PC-9 (cell line): ENCODE data around the gene IRF7. TPM values are rescaled to one million over a fixed set of nuclear protein-coding genes. Genes with fewer than 3 reads are reported as not detected.

ENCODE experiments used
- BruUV-seq: library from RNA; stranded (reverse); fragments of 400-500 nt; replicated peaks from 2 replicates; lab custom pipeline; 2021; lab: Mats Ljungman, UMichigan
- CTCF ChIA-PET: fragments of 300-600 bp; sonication (Branson Sonifier 250); formaldehyde crosslinking; loops from one replicate; lab custom pipeline; 2022; ENCODE audit warnings: antibody characterized with exemption; lab: Charles Lee
- POLR2A ChIA-PET: fragments of 300-600 bp; sonication (Branson Sonifier 250); formaldehyde crosslinking; loops from one replicate; lab custom pipeline; 2022; ENCODE audit warnings: antibody characterized with exemption; ENCODE audit not compliant: unreplicated experiment; lab: Charles Lee
- DNase-seq, 2 experiments: peaks; one replicate each; pipeline versions ENCODE4 v3.0.0 to v3.0.0-alpha.2; 2015 to 2022; ENCODE audit warnings: mixed read lengths in 1 of 2
- H2AFZ ChIP-seq: fragments of 200-600 bp; sonication (generic); 2 replicates; pipeline ENCODE4 v1.8.1; 2017; ENCODE audit warnings: antibody characterized with exemption
- H3F3A ChIP-seq: fragments of 200-600 bp; sonication (generic); 2 replicates; pipeline ENCODE4 v1.8.1; 2017; ENCODE audit warnings: antibody characterized with exemption, mild to moderate bottlenecking, low read depth; ENCODE audit not compliant: insufficient read depth
- H3K27ac ChIP-seq: fragments of 200-600 bp; sonication (generic); 2 replicates; pipeline ENCODE4 v1.6.1; 2016; ENCODE audit warnings: mixed run types
- H3K27me3 ChIP-seq: fragments of 200-600 bp; sonication (generic); 2 replicates; pipeline ENCODE4 v1.6.1; 2016; ENCODE audit warnings: low read depth, mixed run types; ENCODE audit not compliant: insufficient read depth
- H3K36me3 ChIP-seq: fragments of 200-600 bp; sonication (generic); 2 replicates; pipeline ENCODE4 v1.6.1; 2016; ENCODE audit warnings: low read depth, mixed run types
- H3K4me1 ChIP-seq: fragments of 200-600 bp; sonication (generic); replicated peaks from 2 replicates; pipeline ENCODE4 v1.6.1; 2016; ENCODE audit warnings: mixed run types; ENCODE audit not compliant: insufficient read depth
- H3K4me2 ChIP-seq: fragments of 200-600 bp; sonication (generic); 2 replicates; pipeline ENCODE4 v1.6.1; 2017; ENCODE audit warnings: mixed run types
- H3K4me3 ChIP-seq: fragments of 200-600 bp; sonication (generic); 2 replicates; pipeline ENCODE4 v1.6.1; 2016; ENCODE audit warnings: mixed run types
- H3K79me2 ChIP-seq: fragments of 200-600 bp; sonication (generic); 2 replicates; pipeline ENCODE4 v1.6.1; 2017; ENCODE audit warnings: low read depth, mixed run types
- H3K9me2 ChIP-seq: fragments of 200-600 bp; sonication (generic); 2 replicates; pipeline ENCODE4 v1.8.1; 2017; ENCODE audit warnings: mild to moderate bottlenecking; ENCODE audit not compliant: insufficient read depth
- H3K9me3 ChIP-seq: fragments of 200-600 bp; sonication (generic); 2 replicates; pipeline ENCODE4 v1.8.1; 2016; ENCODE audit warnings: low read depth; ENCODE audit not compliant: insufficient read depth
- H4K20me1 ChIP-seq: fragments of 200-600 bp; sonication (generic); 2 replicates; pipeline ENCODE4 v1.8.1; 2017; ENCODE audit not compliant: insufficient read depth
- EZH2 ChIP-seq: fragments of 200-600 bp; sonication (generic); IDR thresholded peaks from 2 replicates; pipeline ENCODE4 v1.8.0; 2017; ENCODE audit warnings: antibody characterized with exemption, low read depth
- intact Hi-C: fragments of 100-400 bp; cut with micrococcal nuclease; formaldehyde crosslinking; loops from one replicate; pipeline ENCODE4 v1.10.0; 2022; ENCODE audit not compliant: unreplicated experiment
- total RNA-seq: library from RNA; stranded (reverse); gene quantifications from 2 replicates; pipeline ENCODE4 v1.2.3, GENCODE V29; 2021
- TF ChIP-seq, protein P1 (sequence below): fragments of 200-600 bp; sonication (generic); conservative IDR thresholded peaks from 2 replicates; pipeline ENCODE4 v1.6.1; 2017; ENCODE audit warnings: mixed run types, antibody characterized with exemption, mild to moderate bottlenecking, moderate library complexity

IRF7 gene
- total RNA-seq, 1 experiment from 2014 or later = 10.7 TPM

DNA sequence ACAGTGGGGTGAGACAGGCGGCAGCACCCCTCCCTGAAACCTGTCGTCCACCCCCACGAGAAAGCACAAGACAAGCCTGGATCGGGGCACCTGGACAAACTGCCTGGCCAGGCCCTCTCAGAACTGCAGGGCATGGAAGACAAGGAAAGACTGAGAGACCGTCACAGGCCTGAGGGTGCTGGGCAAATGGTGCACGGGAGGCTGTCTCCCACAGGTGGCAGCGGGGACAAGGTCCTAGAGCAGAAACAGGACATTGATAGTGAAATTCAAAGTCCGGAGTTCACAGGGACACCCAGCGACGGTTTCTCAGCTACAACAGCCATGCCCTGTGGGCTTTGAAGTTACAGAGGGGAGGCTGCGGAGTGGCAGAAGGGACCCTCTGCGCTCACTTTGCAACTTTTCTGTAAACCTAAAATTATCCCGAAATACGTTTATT, 42.0 kb upstream of the IRF7 start:
- H2AFZ ChIP-seq = no peak overlapping the region
- no peak overlapping the region for H3K4me3 ChIP-seq
- H3K27me3 ChIP-seq = no peaks in the 10 kb centered on the region
- TF ChIP-seq EZH2 = no peak
- TF ChIP-seq, protein P1, sequence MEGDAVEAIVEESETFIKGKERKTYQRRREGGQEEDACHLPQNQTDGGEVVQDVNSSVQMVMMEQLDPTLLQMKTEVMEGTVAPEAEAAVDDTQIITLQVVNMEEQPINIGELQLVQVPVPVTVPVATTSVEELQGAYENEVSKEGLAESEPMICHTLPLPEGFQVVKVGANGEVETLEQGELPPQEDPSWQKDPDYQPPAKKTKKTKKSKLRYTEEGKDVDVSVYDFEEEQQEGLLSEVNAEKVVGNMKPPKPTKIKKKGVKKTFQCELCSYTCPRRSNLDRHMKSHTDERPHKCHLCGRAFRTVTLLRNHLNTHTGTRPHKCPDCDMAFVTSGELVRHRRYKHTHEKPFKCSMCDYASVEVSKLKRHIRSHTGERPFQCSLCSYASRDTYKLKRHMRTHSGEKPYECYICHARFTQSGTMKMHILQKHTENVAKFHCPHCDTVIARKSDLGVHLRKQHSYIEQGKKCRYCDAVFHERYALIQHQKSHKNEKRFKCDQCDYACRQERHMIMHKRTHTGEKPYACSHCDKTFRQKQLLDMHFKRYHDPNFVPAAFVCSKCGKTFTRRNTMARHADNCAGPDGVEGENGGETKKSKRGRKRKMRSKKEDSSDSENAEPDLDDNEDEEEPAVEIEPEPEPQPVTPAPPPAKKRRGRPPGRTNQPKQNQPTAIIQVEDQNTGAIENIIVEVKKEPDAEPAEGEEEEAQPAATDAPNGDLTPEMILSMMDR = no peak
- POLR2A ChIA-PET = no interaction called here
- H3K4me2 ChIP-seq = no peak overlapping the region
- no peak for DNase-seq
- no peaks in the 10 kb centered on the region for H3F3A ChIP-seq
- CTCF ChIA-PET = no interaction called here
- H3K9me2 ChIP-seq = no peaks in the 10 kb centered on the region
- no peak overlapping the region for H3K27ac ChIP-seq
- no peaks in the 10 kb centered on the region for H3K4me1 ChIP-seq
- BruUV-seq = no TSS peak
- H3K36me3 ChIP-seq = no peaks in the 10 kb centered on the region
- intact Hi-C loops = no loop called here
- H3K9me3 ChIP-seq = no peaks in the 10 kb centered on the region
- peaks cover 8% of the 10 kb centered on the region; the same call in 1 of the 2 replicates for H4K20me1 ChIP-seq
- H3K79me2 ChIP-seq = no peaks in the 10 kb centered on the region

DNA sequence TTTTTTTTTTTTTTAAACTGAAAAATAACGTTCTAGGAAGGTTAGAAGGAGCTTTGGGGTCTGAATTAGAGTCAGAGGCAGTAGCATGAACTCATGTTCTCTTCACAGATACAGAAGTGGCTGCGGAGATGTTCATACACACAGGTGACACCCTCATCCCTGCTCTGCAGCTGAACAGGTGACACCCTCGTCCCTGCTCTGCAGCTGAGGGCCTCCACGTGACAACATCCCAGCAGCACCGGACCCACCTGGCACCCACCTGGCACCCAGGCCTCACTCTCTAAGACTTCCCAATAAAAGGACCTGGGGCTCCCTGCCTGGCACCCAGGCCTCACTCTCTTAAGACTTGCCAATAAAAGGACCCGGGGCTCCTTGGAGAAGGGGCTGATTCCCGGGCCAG, 41.1 kb upstream of the IRF7 start:
- ChIA-PET POLR2A (no interaction called here), CTCF (no interaction called here)
- intact Hi-C loops = no loop called here
- no peak overlapping the region for H3K27ac ChIP-seq
- H3K4me2 ChIP-seq = no peak overlapping the region
- H3K4me3 ChIP-seq = no peak overlapping the region
- H3K4me1 ChIP-seq = no peaks in the 10 kb centered on the region
- no peaks in the 10 kb centered on the region for H3K9me3 ChIP-seq
- H3K9me2 ChIP-seq = no peaks in the 10 kb centered on the region
- H3K27me3 ChIP-seq = no peaks in the 10 kb centered on the region
- TF ChIP-seq, protein P1 = no peak
- no peak for TF ChIP-seq EZH2
- no peaks in the 10 kb centered on the region for H3F3A ChIP-seq
- BruUV-seq = no TSS peak
- H3K36me3 ChIP-seq = no peaks in the 10 kb centered on the region
- H2AFZ ChIP-seq = no peak overlapping the region
- no peak for DNase-seq
- no peaks in the 10 kb centered on the region for H3K79me2 ChIP-seq
- H4K20me1 ChIP-seq = 0 out of 2 replicates have a peak, but pooled peaks cover under 1% of the 10 kb centered on the region

DNA sequence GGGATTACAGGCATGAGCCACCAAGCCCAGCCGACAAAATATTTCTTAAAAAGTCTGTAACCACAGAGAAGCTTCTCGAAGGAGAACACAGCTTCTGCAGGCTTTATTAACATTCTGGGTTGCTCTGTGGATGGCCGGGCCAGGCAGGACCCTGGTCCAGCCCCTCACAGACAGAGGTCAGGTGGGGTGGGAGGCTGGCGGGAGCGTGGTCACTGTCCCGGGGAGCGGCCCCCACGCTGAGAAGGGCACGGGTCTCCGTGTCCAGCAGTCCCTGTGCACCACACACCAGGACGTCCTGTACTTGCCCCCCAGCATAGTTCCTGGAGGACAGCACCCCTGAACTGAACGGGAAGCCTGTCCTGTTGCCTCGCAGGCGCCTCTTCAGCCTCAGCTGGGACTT, 40.7 kb upstream of the IRF7 start:
- H3K36me3 ChIP-seq = no peaks in the 10 kb centered on the region
- H2AFZ ChIP-seq = no peak overlapping the region
- ChIA-PET CTCF (no interaction called here), POLR2A (no interaction called here)
- no peaks in the 10 kb centered on the region for H4K20me1 ChIP-seq
- H3K9me3 ChIP-seq = no peaks in the 10 kb centered on the region
- DNase-seq = no peak
- no peaks in the 10 kb centered on the region for H3K9me2 ChIP-seq
- no peaks in the 10 kb centered on the region for H3K4me1 ChIP-seq
- intact Hi-C loops = no loop called here
- no peaks in the 10 kb centered on the region for H3K79me2 ChIP-seq
- no peaks in the 10 kb centered on the region for H3K27me3 ChIP-seq
- BruUV-seq = no TSS peak
- TF ChIP-seq, protein P1 = no peak
- no peak for TF ChIP-seq EZH2
- no peak overlapping the region for H3K27ac ChIP-seq
- H3K4me2 ChIP-seq = no peak overlapping the region
- H3F3A ChIP-seq = no peaks in the 10 kb centered on the region
- no peak overlapping the region for H3K4me3 ChIP-seq
